Smooth muscle cell (in vitro differentiated cells): Measurements from ENCODE around the gene TMEM163. TPM values are rescaled to one million over a fixed set of nuclear protein-coding genes. Genes with fewer than 3 reads are reported as not detected.

Source experiments
- DNase-seq: peaks from one replicate; lab custom pipeline; 2025; ENCODE audit not compliant: unreplicated experiment; lab: John Stamatoyannopoulos, UW
- H2AFZ ChIP-seq: fragments of 200-600 bp; sonication (generic); 2 replicates; pipeline ENCODE4 v1.6.0; 2016; ENCODE audit warnings: antibody characterized with exemption, low read depth, mild to moderate bottlenecking
- H3F3A ChIP-seq: fragments of 200-600 bp; sonication (generic); 2 replicates; pipeline ENCODE4 v1.6.0; 2017; ENCODE audit warnings: antibody characterized with exemption, low read depth
- H3K27ac ChIP-seq: fragments of 200-600 bp; sonication (generic); 2 replicates; pipeline ENCODE4 v1.5.1; 2016; ENCODE audit warnings: low read depth, mild to moderate bottlenecking
- H3K27me3 ChIP-seq: fragments of 200-600 bp; sonication (generic); 2 replicates; pipeline ENCODE4 v1.6.1; 2016; ENCODE audit warnings: low read depth, mild to moderate bottlenecking
- H3K36me3 ChIP-seq: fragments of 200-600 bp; sonication (generic); 2 replicates; pipeline ENCODE4 v1.5.1; 2016; ENCODE audit warnings: low read depth
- H3K4me1 ChIP-seq: fragments of 200-600 bp; sonication (generic); 2 replicates; pipeline ENCODE4 v1.5.1; 2016; ENCODE audit warnings: low read depth
- H3K4me2 ChIP-seq: fragments of 200-600 bp; sonication (generic); 2 replicates; pipeline ENCODE4 v1.6.0; 2016; ENCODE audit warnings: mild to moderate bottlenecking
- H3K4me3 ChIP-seq: fragments of 200-600 bp; sonication (generic); 2 replicates; pipeline ENCODE4 v1.5.1; 2016; ENCODE audit warnings: mild to moderate bottlenecking
- H3K79me2 ChIP-seq: fragments of 200-600 bp; sonication (generic); 2 replicates; pipeline ENCODE4 v1.6.0; 2016; ENCODE audit warnings: low read depth, mild to moderate bottlenecking
- H3K9ac ChIP-seq: fragments of 200-600 bp; sonication (generic); 2 replicates; pipeline ENCODE4 v1.6.0; 2016; ENCODE audit warnings: low read depth
- H3K9me3 ChIP-seq: fragments of 200-600 bp; sonication (generic); replicated peaks from 2 replicates; pipeline ENCODE4 v1.5.1; 2016; ENCODE audit warnings: low read depth
- H4K20me1 ChIP-seq: fragments of 200-600 bp; sonication (generic); 2 replicates; pipeline ENCODE4 v1.6.0; 2016; ENCODE audit warnings: low read depth
- WGBS: methylation state at CpG from one replicate; pipeline ENCODE4 v1.1.7; 2016; ENCODE audit warnings: low lambda C conversion rate; 5-methylcytosine and 5-hydroxymethylcytosine counted together
- polyA plus RNA-seq: library from polyadenylated mRNA; unstranded; fragments of >200 nt; fragmentation: Nextera tagmentation; extraction: Ambion mirVana; gene quantifications from 2 replicates; pipeline ENCODE4 v1.2.1, GENCODE V29; 2016
- total RNA-seq: library from RNA; depleted of rRNA; stranded (reverse); fragments of >200 nt; gene quantifications from 2 replicates; pipeline ENCODE4 v1.2.3, GENCODE V29; 2014
- TF ChIP-seq, protein P1 (sequence below): fragments of 200-600 bp; sonication (generic); IDR thresholded peaks from 2 replicates; pipeline ENCODE4 v1.5.1; 2017; ENCODE audit warnings: borderline replicate concordance, mild to moderate bottlenecking, antibody characterized with exemption; ENCODE audit not compliant: insufficient read depth, poor library complexity, severe bottlenecking

The TMEM163 gene
- total and polyA plus RNA-seq, 2 experiments from 2014 or later: 0.31 TPM; not detected in 1

DNA sequence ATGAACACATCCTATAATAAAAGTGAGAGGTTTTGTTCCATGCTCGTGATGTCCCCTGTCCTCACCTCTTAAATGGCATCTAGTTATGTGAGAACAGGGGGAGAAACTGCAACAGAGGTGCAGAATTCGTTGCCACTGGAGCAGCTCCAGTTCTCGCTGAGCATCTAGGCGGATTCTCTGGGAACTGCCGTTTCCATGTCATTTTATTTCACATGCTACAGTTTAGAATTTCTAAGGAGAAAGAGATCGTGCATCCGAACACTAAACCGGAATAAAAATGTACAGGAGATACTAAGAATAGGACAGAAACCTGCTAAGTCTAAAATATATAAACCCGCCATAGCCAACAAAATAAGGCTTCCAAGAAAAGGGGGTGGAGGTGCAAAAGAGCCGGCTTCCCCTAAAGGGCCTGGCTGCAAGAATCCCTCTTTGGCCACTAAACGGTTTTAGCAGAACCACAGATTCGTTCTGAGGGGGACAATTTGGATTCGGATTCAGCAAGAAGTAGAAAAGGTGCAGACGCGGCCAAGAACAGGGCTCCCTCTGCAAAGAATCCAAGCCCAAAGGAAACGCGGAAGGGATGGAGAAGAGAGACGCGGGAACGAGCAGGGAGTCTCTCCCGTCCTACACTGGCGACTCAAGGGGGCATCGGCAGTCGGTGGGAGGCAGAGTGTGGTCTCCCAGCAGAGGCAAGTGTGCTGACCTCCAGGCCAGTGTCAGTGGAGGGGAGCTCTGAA lies 1.3 kb downstream of the TMEM163 start:
- WGBS: 24% methylated on average over 24 of the region's 24 CpGs
- no peak overlapping the region for H2AFZ ChIP-seq

DNA sequence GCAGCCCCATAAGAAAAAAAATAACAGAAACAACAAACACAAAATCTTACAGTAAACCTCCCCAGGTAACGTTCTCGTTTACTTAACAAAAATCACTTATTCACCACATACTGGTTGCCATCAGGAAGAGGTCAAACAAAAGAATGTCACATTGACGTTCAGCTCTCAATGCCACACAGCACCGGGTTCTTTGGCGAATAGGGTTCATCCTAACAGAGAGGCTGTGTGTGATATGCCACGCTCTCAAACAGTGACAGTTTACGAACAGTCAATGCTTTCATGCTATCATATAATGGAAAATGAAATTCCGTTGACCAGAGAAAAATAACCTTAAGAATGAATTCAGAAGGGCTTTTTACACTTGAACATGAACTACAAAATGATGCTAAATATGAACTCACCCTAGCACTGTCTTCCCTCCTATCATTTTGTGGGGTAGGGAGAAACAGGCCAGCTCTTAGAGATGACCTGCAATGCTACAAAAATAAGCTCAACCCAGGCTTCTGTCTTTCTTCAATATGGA lies 2.0 kb downstream of the TMEM163 start:
- Histone ChIP-seq H3K9ac (no peak overlapping the region), H3K4me2 (no peak overlapping the region), H3K27me3 (peaks cover 91% of the 10 kb centered on the region), H3K79me2 (no peaks in the 10 kb centered on the region), H3F3A (no peaks in the 10 kb centered on the region), H2AFZ (no peak overlapping the region), H3K36me3 (no peaks in the 10 kb centered on the region), H3K27ac (no peak overlapping the region), H3K9me3 (no peaks in the 10 kb centered on the region), H3K4me3 (no peak overlapping the region), H4K20me1 (no peaks in the 10 kb centered on the region), H3K4me1 (peaks cover 10% of the 10 kb centered on the region)
- TF ChIP-seq, protein P1, sequence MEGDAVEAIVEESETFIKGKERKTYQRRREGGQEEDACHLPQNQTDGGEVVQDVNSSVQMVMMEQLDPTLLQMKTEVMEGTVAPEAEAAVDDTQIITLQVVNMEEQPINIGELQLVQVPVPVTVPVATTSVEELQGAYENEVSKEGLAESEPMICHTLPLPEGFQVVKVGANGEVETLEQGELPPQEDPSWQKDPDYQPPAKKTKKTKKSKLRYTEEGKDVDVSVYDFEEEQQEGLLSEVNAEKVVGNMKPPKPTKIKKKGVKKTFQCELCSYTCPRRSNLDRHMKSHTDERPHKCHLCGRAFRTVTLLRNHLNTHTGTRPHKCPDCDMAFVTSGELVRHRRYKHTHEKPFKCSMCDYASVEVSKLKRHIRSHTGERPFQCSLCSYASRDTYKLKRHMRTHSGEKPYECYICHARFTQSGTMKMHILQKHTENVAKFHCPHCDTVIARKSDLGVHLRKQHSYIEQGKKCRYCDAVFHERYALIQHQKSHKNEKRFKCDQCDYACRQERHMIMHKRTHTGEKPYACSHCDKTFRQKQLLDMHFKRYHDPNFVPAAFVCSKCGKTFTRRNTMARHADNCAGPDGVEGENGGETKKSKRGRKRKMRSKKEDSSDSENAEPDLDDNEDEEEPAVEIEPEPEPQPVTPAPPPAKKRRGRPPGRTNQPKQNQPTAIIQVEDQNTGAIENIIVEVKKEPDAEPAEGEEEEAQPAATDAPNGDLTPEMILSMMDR: no peak
- DNase-seq: no peak
- 73% methylated on average over 8 of the region's 8 CpGs for WGBS

More for the DNA sequence above, 1.3 kb downstream of the TMEM163 start:
- TF ChIP-seq, protein P1: no peak
- Histone ChIP-seq H3K9ac (no peak overlapping the region), H3K4me3 (peak overlapping the region; percentile 44), H3K4me2 (peak overlapping the region; percentile 84), H3K27me3 (peaks cover 98% of the 10 kb centered on the region), H3K27ac (no peak overlapping the region), H3K36me3 (no peaks in the 10 kb centered on the region), H4K20me1 (no peaks in the 10 kb centered on the region), H3K9me3 (no peaks in the 10 kb centered on the region), H3K4me1 (peaks cover 10% of the 10 kb centered on the region), H3F3A (no peaks in the 10 kb centered on the region), H3K79me2 (no peaks in the 10 kb centered on the region)
- no peak for DNase-seq

DNA sequence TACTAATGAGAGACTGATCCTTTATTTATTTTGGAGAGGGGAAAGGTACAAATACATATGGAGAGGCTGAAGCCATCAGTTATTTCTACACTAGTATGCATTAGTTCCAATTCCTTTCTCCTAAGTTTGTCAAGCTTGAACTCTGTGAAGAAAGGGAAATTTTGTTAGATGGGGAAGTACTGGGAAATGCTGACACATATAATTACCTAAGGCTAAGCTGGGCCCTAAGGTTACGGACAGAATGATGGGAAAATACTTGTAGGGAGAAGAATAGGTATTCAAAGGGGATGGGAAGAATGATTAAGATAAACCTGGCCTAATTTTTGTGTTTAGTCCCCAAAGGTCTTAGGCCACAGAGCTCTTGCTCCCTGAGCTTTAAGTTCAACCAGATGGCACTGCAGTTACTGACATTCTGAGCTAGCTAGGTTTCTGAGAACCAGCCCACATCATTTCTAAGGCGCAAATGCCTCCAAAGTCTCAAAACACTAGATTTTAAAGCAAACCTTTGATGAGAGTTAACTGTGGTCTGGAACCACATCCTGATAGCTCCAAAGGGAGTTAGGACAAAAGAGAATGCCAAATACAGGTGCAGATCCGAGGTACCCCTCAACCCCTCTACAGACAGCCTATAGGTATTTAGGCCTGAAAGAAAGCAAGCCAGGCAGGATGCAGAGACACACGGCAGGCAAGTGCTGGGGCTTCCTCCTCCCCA lies 2.7 kb downstream of the TMEM163 start:
- Histone ChIP-seq H3K4me1 (peaks cover 10% of the 10 kb centered on the region), H3F3A (no peaks in the 10 kb centered on the region), H3K9me3 (no peaks in the 10 kb centered on the region), H3K4me2 (no peak overlapping the region), H3K27ac (no peak overlapping the region), H3K79me2 (no peaks in the 10 kb centered on the region), H3K36me3 (no peaks in the 10 kb centered on the region), H3K27me3 (peaks cover 84% of the 10 kb centered on the region), H4K20me1 (no peaks in the 10 kb centered on the region), H3K9ac (no peak overlapping the region), H2AFZ (no peak overlapping the region), H3K4me3 (no peak overlapping the region)
- no peak for DNase-seq
- 73% methylated on average over 4 of the region's 4 CpGs for WGBS
- TF ChIP-seq, protein P1: no peak
